NOMO-1 (cell line): Measurements from ENCODE around the gene TADA2A.
"Not testable (repeated sequence)": the region's sequence is repeated elsewhere in the genome, so short reads cannot be mapped to it uniquely, and the experiment has no call there.

Experiments used
- DNase-seq, 2 experiments: peaks; one replicate each; lab custom pipeline; 2025; ENCODE audit not compliant: unreplicated experiment in 2 of 2; lab: John Stamatoyannopoulos, UW

The TADA2A gene

DNA sequence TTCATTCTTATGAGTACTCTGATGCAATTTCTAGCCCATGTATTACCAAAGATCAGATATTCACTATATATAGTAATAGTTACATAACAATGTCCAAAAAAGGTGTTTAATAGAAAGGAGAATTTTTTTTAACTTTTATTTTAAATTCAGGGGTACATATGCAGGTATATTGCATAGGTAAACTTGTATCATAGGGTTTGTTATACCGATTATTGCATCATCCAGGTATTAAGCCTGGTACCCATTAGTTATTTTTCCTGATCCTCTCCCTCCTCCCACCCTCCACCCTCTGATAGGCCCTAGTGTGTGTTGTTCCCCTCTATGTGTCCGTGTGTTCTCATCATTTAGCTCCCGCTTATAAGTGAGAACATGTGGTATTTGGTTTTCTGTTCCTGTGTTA, 51.1 kb downstream of the TADA2A start:
- not testable (repeated sequence) for DNase-seq

DNA sequence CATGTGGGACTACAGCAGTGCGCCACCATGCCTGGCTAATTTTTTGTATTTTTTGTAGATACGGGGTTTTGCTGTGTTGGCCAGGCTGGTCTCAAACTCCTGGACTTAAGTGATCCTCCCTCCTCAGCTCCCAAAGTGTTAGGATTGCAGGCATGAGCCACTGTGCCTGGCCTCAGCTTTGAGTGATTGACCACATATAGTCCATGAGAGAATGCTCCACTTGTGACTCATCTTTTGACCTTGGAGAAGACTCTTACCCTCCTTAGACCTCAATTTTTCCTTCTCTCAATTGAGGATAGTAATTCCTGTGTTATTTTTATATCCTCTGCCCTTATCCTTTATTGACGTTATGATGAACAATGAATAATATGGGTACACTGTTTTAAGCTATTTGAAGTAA, 52.1 kb downstream of the TADA2A start:
- no peak for DNase-seq

DNA sequence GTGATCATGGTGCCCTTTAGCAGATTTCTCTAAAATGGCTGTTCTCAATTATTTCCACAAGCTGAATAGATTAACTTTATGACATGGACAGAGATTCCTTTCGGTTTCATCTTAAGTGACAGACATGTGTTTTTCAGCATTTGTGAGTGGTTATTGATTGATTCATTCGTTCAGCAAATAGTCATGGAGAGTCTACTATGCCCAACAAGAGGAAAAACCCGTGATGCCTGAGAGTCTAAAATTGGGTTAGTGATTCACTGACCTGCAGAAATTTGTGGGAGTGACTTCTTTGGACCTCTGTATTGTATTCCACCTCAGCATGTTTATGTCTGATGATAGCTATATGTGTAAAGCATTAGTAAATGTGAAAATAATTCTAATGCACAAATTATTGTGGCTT, 55.0 kb downstream of the TADA2A start:
- no peak for DNase-seq

GRCh38 chr17:37462492-37462891, 55.8 kb downstream of the TADA2A start:
- no peak for DNase-seq

GRCh38 chr17:37463039-37463438, 56.4 kb downstream of the TADA2A start:
- no peak for DNase-seq

DNA sequence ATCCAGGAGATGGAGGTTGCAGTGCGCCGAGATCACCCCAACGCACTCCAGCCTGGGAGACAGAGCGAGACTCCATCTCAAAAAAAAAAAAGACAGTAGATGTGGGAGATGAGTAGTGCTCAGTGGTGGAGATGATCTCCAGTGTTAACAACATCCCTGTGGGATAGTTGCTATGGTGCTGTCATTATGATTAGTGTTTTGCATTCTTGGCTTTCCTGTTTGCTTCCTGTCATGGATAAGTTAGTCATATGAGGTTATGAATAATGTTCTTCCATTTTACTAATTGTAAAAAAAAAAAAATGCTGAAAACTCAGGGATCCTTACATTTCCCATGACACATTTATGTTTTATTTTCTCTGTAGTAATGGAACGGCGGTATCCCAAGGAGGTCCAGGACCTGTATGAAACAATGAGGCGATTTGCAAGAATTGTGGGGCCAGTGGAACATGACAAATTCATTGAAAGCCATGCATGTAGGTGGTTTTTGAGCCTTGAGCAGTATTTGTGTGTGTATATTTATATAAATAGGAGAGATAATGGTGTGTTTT, 58.5 kb downstream of the TADA2A start:
- DNase-seq = no peak

DNA sequence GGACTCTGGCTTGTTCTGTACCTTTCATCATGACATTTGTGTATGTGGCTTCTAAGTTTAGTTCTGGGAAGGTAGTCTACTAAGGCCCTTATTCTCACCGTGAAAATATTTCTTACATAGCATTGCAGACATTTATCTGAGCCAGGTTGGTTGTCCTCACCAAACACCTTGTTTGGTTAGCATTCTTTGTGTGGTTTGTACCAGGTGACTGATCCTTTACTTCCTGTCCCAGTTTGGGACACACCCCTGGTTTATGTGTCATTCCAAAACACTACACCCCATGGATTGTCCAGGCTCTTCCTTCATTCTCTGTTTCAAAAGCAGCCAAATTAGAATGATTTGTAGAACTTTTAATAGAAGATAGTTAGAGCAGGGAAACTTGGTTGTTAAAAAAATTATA, 59.8 kb downstream of the TADA2A start:
- no peak for DNase-seq

DNA sequence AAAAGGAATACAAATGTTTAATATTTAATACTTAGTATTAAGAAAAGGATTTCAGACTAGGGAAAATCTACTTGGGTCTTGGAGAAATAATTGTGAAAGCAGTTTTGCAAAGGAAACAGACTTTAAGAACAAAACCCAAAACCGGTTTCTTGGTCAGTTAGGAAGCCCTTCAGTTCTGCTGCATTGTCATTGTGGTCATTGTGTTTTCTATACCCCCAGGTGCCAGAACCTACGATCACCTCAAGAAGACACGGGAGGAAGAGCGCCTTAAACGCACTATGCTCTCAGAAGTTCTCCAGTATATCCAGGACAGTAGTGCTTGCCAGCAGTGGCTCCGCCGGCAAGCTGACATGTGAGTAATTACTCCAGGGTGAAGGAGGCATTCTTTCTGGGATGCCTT, 63.5 kb downstream of the TADA2A start:
- DNase-seq = no peak

DNA sequence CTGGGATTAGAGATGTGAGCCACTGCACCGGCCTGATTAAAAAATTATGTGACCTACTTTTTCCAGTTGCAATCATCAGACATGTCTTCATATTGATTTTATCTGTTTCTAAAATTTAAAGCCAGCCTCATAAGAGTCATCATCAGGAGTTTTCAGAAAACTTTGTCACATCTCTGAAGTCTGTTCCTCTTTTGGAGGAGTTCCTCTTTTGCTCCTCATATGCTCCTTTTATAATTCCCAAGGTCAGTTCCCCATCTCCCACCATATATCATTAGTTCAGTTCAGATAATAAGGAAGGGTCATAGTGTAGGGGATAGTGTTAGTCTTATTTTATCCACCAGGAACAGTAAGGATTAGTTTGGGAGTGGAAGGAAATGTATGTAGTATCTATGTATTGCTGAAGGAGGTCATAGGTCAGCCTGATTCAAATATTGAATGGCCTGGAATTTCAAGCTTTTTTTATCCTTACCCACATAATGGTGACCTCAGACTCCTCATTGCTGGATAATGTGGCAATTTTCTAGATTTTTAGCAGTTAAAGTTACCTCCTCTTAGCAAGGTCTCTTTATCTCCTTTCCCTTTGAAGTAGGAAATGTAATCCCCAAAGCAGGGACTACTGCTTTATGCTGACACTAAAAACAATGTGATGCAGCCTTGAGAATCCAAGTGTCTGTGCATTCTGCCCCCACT, 69.2 kb downstream of the TADA2A start:
- peak in 1 of 2 experiments; percentile 54 for DNase-seq

DNA sequence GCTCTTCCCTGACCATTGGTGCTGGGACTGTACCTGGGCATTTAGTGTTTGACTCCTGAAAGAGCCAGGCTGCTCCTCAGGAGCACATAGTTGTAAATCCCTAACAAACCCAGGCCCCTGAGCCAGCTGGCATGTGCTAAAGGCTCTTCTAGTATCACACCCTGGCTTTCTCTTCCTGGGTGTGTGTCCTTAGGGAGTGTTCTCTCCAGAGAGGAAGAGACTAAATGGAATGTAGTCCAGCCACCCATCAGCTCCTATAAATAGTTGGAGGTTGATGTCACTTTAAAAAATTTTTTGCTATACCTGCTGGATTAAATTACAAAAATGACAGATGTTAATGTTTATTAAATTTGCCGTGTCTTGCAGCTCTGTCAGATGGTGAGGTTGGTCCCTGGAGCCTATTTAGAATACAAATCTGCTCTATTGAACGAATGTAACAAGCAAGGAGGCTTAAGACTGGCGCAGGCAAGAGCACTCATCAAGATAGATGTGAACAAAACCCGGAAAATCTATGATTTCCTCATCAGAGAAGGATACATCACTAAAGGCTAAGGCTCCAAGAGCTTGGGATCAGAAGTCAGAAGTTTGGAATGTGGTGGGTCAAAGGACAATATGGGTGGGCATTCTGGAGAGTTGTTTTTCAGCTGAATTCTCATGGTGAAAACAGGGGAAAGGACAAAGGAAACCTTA, 69.9 kb downstream of the TADA2A start:
- no peak for DNase-seq

DNA sequence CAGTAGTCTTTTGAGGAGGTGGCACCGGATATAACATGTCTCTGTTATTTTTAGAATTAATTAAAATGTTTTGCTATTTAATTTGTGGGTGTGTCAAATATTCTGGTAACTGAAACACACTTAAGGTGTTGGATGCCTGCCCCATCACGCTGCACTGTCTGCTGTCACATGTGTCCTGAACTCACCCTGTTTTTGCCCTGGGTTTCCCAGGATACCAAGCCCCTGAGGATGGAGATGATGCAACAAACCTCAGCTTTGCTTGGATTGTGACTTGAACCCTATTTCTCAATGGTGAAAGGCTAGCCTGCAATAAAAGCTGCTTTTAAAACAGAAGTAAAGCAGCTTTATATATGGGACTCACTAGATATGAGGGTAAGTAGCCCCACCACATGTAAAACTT, 71.5 kb downstream of the TADA2A start:
- DNase-seq = no peak

DNA sequence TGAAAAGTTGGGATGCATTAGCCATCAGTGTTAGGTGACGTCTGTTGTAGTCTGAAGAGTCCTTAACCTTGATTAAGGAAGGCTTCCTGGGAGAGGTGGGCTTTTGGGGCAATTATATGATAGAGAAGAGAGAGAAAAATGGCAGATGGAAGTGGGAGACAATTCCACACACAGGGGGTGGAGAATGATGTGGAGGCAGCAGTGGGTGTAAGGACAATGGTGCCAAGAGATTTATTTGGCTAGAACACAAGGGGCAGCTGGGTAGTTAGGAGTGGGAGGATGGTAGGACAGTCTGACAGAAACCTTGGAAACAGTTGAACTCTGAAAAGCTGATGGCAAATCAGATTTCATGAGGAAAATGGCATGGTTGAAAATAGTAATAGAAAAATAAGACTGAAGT, 72.3 kb downstream of the TADA2A start:
- no peak for DNase-seq

DNA sequence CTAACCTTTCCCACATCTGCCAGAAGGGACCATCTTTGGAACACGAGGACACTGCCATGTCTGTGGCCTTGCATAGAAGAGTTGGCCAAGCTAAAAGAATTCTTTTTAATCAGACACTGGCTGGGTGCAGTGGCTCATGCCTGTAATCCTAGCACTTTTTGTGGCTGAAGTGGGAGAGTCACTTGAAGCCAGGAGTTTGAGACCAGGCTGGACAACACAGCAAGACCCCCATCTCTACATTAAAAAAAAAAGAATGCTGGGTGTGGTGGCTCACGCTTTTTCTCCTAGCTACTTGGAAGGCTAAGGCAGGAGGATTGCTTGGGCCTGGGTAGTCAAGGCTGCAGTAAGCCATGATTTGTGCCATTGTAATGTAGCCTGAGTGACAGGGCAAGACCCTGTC, 73.7 kb downstream of the TADA2A start:
- DNase-seq = no peak

DNA sequence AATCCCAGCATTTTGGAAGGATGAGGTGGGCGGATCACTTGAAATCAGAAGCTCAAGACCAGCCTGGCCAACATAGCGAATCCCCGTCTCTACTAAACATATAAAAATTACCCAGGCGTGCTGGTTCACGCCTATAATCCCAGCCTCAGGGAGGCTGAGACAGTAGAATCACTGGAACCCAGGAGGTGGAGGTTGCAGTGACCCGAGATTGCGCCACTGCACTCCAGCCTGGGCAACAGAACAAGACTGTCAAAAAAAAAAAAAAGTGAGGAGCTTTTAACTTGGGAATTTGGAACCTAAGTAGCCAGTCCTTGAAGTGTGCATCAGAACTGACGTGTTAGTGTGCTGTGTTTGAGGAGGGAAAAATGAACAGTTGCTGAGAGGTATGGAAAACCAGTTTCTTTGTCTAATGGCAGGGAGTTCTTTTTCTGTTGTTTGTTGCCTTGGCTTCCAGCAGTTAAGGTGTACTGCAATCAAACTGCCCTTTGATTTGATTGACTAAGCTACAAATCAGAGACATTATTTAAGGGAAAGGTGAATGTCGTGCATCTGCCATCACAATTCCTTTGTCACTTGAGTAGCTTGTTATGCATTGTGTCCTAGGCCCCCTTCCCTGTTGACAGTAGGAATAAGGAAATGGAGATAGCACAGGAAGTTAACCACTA, 74.4 kb downstream of the TADA2A start:
- no peak for DNase-seq

GRCh38 chr17:37483311-37484039, 76.8 kb downstream of the TADA2A start:
- no peak for DNase-seq

- no peak for DNase-seq
These were observed 79.4 kb downstream of the TADA2A start for GRCh38 chr17:37485938-37486570.

GRCh38 chr17:37488009-37488604, 81.4 kb downstream of the TADA2A start:
- DNase-seq = peak; percentile 29 to 43

DNA sequence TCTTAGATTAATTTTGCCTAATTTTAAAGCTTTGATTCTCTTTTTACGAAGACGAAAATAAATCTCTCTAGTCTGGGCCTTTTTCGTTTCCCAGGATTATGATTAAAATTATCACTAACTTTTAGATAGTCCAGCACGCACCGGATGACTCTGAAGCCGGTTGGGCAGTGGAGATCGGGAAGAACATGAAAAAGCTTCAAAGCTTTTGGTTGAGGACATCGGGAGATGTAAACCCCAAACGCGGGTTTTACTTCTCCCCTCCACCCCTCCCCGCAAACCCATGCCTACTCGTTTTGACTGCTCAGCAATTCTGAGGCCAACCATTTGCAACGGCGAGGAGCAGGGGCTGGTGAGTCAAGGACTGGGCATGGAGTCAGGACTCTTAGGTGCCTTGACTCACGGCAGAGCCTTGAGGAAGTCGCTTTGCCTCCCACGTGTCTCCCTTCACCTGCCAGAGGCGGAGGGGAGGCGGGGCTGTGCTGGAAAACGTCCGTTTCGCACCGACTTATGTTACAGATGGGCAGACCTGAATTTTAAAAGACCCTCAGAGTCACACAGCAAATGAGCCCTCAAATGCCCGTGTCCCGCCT, 82.0 kb downstream of the TADA2A start:
- peak in 1 of 2 experiments; percentile 9 for DNase-seq

DNA sequence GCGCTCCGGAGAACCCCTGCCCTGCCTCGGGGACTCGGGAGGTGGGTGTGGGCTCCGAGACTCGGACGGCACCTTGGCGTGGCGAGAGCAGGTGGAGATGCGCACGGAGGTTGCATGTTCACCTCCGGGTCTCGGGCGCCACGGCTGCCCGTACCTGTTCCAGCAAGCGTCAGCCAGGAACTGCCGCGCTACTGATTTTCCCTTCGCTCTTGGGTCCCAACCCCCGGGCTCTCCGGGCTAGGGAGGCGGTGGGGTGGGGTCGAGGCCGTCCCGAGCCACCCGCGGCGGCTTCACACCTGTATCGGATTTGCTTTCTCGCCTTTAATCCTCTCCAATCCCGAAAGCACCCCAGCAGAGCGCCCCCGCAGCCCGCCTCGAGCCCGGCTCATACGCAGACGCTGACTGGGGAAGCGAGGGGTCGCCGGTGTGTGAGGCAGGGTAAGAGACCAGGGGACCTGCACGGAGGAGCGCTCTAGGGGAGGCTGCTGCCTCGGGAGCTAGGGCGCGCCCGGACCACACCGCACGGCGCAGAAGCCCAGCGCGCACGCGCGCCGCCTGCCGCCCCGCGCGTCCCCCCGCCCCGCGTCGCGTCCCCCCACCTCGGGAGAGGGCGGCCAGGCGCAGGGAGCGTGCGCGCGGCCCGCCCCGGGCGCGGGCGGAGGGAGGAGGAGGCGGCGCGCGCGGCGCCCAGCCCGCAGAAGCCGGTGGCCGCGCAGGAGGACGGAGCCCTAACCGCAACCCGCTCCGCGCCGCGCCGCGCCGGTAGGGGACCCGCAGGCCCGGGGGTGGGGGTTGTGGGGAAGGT, 82.7 kb downstream of the TADA2A start, which contains the start of gene DUSP14:
DUSP14 (plus strand) TSS at position 695 of the 805 bp plus-strand sequence. CDS start 22,382 bp downstream, outside the sequence.
- peak; percentile 49 to 66 for DNase-seq
